CD14-positive monocyte (primary cell): ENCODE data around the gene BDH1. TPM values are rescaled to one million over a fixed set of nuclear protein-coding genes. Genes with fewer than 3 reads are reported as not detected.

Source experiments
- DNase-seq, 3 donors: peaks; one replicate each; pipeline ENCODE4 v3.0.0-alpha.2; 2011 to 2022
- H2AFZ ChIP-seq: 2 replicates; pipeline ENCODE4 v1.6.0; 2012; ENCODE audit warnings: mild to moderate bottlenecking, low read depth, low read length, inconsistent platforms; ENCODE audit not compliant: insufficient read depth, poor library complexity, severe bottlenecking
- H3K27ac ChIP-seq, 2 donors: 1 replicate in 1 of 2; 2 replicates in 1 of 2; pipeline ENCODE4 v1.5.1; 2012 to 2013; ENCODE audit warnings: low read length in 2 of 2, control low read depth in 1 of 2, inconsistent platforms in 1 of 2, low read depth in 1 of 2, mild to moderate bottlenecking in 1 of 2
- H3K27me3 ChIP-seq, 2 donors: one replicate each; pipeline versions ENCODE4 v1.6.0 to v1.6.1; 2011 to 2013; ENCODE audit warnings: low read length in 2 of 2; ENCODE audit not compliant: control insufficient read depth in 2 of 2, insufficient read depth in 2 of 2
- H3K36me3 ChIP-seq, 2 donors: replicated peaks in 1 of 2; 1 replicate in 1 of 2; 2 replicates in 1 of 2; pipeline versions ENCODE4 v1.5.1 to v1.6.1; 2012 to 2013; ENCODE audit warnings: low read length in 2 of 2, control low read depth in 1 of 2, inconsistent platforms in 1 of 2, mild to moderate bottlenecking in 1 of 2; ENCODE audit not compliant: insufficient read depth in 2 of 2, control insufficient read depth in 1 of 2
- H3K4me1 ChIP-seq, 2 donors: 1 replicate in 1 of 2; 2 replicates in 1 of 2; pipeline versions ENCODE4 v1.5.1 to v1.6.1; 2012 to 2013; ENCODE audit warnings: low read length in 2 of 2, control low read depth in 1 of 2, inconsistent platforms in 1 of 2, mild to moderate bottlenecking in 1 of 2, moderate library complexity in 1 of 2; ENCODE audit not compliant: insufficient read depth in 2 of 2, control insufficient read depth in 1 of 2
- H3K4me2 ChIP-seq: replicated peaks from 2 replicates; pipeline ENCODE3; 2012; ENCODE audit warnings: low read length, moderate library complexity, mild to moderate bottlenecking; ENCODE audit not compliant: poor library complexity, severe bottlenecking; ENCODE audit errors: extremely low read depth
- H3K4me3 ChIP-seq, 3 experiments: fragments of 200-600 bp in 1 of 3; sonication (generic) in 1 of 3; replicated peaks in 1 of 3; 1 replicate in 2 of 3; 2 replicates in 1 of 3; pipeline ENCODE4 v1.5.1; 2011 to 2013; ENCODE audit warnings: low read length in 3 of 3, mild to moderate bottlenecking in 3 of 3, control low read depth in 2 of 3, low read depth in 2 of 3, inconsistent platforms in 1 of 3, moderate library complexity in 1 of 3
- H3K79me2 ChIP-seq: 2 replicates; pipeline ENCODE4 v1.6.0; 2012; ENCODE audit warnings: mild to moderate bottlenecking, control low read depth, inconsistent platforms, low read length, moderate library complexity; ENCODE audit not compliant: insufficient read depth
- H3K9ac ChIP-seq: 2 replicates; pipeline ENCODE4 v1.6.0; 2017; ENCODE audit warnings: low read length, mild to moderate bottlenecking; ENCODE audit not compliant: insufficient read depth, poor library complexity, severe bottlenecking
- H3K9me3 ChIP-seq, 2 donors: replicated peaks in 1 of 2; 1 replicate in 1 of 2; 2 replicates in 1 of 2; pipeline versions ENCODE4 v1.5.1 to v1.6.1; 2012 to 2013; ENCODE audit warnings: low read length in 2 of 2, control low read depth in 1 of 2; ENCODE audit not compliant: control insufficient read depth in 1 of 2, insufficient read depth in 1 of 2
- H4K20me1 ChIP-seq: 2 replicates; pipeline ENCODE4 v1.6.0; 2012; ENCODE audit warnings: mild to moderate bottlenecking, low read length, control low read depth, moderate library complexity; ENCODE audit not compliant: insufficient read depth
- H3K27ac Mint-ChIP-seq, 7 donors: one replicate each; pipeline ENCODE4 v1.8.0; 2020; ENCODE audit warnings: mild to moderate bottlenecking in 7 of 7, mixed read lengths in 7 of 7, moderate library complexity in 6 of 7, inconsistent platforms in 2 of 7
- H3K27me3 Mint-ChIP-seq, 3 donors: one replicate each; pipeline ENCODE4 v1.8.0; 2021 to 2022; ENCODE audit warnings: low read depth in 3 of 3, mild to moderate bottlenecking in 3 of 3, mixed read lengths in 3 of 3, moderate library complexity in 3 of 3, inconsistent platforms in 1 of 3
- H3K36me3 Mint-ChIP-seq, 2 donors: one replicate each; pipeline ENCODE4 v1.8.0; 2020; ENCODE audit warnings: mixed read lengths in 2 of 2, inconsistent platforms in 1 of 2, mild to moderate bottlenecking in 1 of 2
- H3K4me1 Mint-ChIP-seq: one replicate; pipeline ENCODE4 v1.8.0; 2020; ENCODE audit warnings: mild to moderate bottlenecking, mixed read lengths
- H3K4me3 Mint-ChIP-seq, 2 donors: one replicate each; pipeline ENCODE4 v1.8.0; 2020; ENCODE audit warnings: mild to moderate bottlenecking in 2 of 2, mixed read lengths in 2 of 2, moderate library complexity in 1 of 2
- H3K9me3 Mint-ChIP-seq, 7 donors: one replicate each; pipeline ENCODE4 v1.8.0; 2020 to 2022; ENCODE audit warnings: mixed read lengths in 7 of 7, mild to moderate bottlenecking in 6 of 7, moderate library complexity in 6 of 7, inconsistent platforms in 2 of 7
- WGBS: methylation state at CpG from one replicate; pipeline ENCODE4 v1.1.5; 2013; ENCODE audit warnings: missing lambda C conversion rate; ENCODE audit not compliant: insufficient coverage; 5-methylcytosine and 5-hydroxymethylcytosine counted together
- intact Hi-C, 2 donors: fragments of 100-400 bp; cut with micrococcal nuclease; formaldehyde crosslinking; loops; one replicate each; pipeline versions ENCODE4 v1.15.0 to v1.15.1; 2023
- polyA plus RNA-seq, 3 donors: library from polyadenylated mRNA; depleted of rRNA in 1 of 3; unstranded in 2 of 3; stranded (reverse) in 1 of 3; fragments of 300-500 nt in 2 of 3; fragments of >200 nt in 1 of 3; fragmentation: Illumina TruSeq in 2 of 3; gene quantifications; 1 replicate in 2 of 3; 2 replicates in 1 of 3; pipeline ENCODE4 v1.2.3, GENCODE V29; 2012 to 2021
- TF ChIP-seq, protein P1 (sequence below): fragments of 200-600 bp; IDR thresholded peaks from one replicate; pipeline ENCODE4 v1.8.0; 2022; ENCODE audit warnings: antibody characterized with exemption, mild to moderate bottlenecking

BDH1 gene
- polyA plus RNA-seq, 3 donors, result 2.8 to 5.3 (median 5.2) TPM

DNA sequence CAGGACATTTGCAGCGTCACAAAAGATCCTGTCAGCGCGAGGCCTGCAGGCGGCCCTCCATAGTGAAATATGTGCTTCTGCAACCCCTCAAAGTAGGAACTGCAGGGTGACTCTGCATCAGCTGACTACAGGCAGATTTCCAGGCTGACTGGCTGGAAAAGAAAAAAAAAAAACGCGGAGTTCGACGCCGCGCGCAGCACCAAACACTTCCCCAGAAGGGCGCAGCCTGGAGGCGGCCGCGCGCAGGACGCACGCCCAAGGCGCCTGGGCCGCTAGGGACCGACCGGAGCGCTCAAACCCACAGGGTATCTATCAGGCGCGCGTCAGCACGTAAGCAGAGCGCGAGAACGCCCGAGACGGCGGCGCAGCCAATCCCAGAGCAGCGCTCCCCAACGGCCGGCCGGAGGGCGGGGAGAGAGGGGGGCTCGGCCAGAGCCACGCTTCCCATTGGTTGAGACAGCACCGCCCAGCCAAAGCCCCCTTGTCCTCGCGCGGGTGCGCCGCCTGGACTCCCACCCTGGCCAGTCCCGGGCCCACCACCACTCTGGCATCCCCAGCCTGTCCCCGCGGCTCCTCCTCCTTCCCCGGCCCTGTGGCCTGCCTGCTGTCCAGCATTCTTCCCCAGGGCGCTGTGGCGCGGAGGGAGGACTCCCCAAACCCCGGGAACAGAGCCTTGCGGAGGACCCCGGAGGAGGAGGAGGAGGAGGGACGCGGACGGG is 1.0 kb downstream of the BDH1 start:
- Mint-ChIP-seq H3K9me3 (peaks cover 0 to 4% (median 0%) of the 10 kb centered on the region in 7 donors), H3K27ac (peak overlapping the region; percentile 94 to 98 (median 95)), H3K27me3 (peaks cover 9 to 24% (median 18%) of the 10 kb centered on the region in 3 donors), H3K4me3 (peak overlapping the region; percentile 88 to 93), H3K4me1 (peaks cover 21% of the 10 kb centered on the region), H3K36me3 (no peaks in the 10 kb centered on the region)
- H3K27me3 ChIP-seq, result peaks cover 0 to 11% of the 10 kb centered on the region in 2 donors
- H3K4me1 ChIP-seq, result peaks cover 18 to 26% of the 10 kb centered on the region in 2 donors
- no peaks in the 10 kb centered on the region for H3K36me3 ChIP-seq
- peak overlapping the region; percentile 80 to 93 for H3K27ac ChIP-seq
- intact Hi-C loops, result no loop called here
- peak overlapping the region; percentile 100 for H2AFZ ChIP-seq
- no peaks in the 10 kb centered on the region for H4K20me1 ChIP-seq
- TF ChIP-seq, protein P1, sequence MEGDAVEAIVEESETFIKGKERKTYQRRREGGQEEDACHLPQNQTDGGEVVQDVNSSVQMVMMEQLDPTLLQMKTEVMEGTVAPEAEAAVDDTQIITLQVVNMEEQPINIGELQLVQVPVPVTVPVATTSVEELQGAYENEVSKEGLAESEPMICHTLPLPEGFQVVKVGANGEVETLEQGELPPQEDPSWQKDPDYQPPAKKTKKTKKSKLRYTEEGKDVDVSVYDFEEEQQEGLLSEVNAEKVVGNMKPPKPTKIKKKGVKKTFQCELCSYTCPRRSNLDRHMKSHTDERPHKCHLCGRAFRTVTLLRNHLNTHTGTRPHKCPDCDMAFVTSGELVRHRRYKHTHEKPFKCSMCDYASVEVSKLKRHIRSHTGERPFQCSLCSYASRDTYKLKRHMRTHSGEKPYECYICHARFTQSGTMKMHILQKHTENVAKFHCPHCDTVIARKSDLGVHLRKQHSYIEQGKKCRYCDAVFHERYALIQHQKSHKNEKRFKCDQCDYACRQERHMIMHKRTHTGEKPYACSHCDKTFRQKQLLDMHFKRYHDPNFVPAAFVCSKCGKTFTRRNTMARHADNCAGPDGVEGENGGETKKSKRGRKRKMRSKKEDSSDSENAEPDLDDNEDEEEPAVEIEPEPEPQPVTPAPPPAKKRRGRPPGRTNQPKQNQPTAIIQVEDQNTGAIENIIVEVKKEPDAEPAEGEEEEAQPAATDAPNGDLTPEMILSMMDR, result peak; percentile 64
- peak overlapping the region; percentile 82 for H3K9ac ChIP-seq
- no peaks in the 10 kb centered on the region for H3K9me3 ChIP-seq
- peak overlapping the region; percentile 100 for H3K4me2 ChIP-seq
- peak overlapping the region; percentile 65 to 99 (median 76) for H3K4me3 ChIP-seq
- peaks cover 44% of the 10 kb centered on the region for H3K79me2 ChIP-seq
- under 1% methylated on average over 55 of the region's 60 CpGs for WGBS
- DNase-seq, result peak; percentile 95 to 97 (median 96)

DNA sequence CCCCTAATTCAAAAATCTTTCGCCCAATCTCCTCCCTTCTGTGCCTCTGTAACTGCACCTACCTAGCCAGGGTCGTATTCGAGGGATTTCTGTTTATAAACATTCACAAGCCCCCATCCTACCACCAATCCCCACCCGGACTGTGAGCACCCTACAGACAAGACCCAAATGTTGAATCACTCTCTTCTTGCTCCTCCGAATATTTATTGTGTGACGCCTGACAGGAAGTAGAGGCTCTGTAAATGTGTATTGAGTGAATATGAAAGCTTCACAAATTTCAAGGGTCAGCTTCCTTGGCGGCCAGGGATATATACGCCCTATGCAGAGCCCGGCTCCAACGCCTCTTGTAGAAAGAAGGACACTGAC is 1.6 kb downstream of the BDH1 start:
- H3K9ac ChIP-seq, result peak overlapping the region; percentile 82
- peak overlapping the region; percentile 100 for H3K4me2 ChIP-seq
- Mint-ChIP-seq H3K9me3 (peaks cover 0 to 4% (median 0%) of the 10 kb centered on the region in 7 donors), H3K27me3 (peaks cover 9 to 19% (median 15%) of the 10 kb centered on the region in 3 donors), H3K4me3 (peak overlapping the region; percentile 88 to 91), H3K4me1 (peaks cover 21% of the 10 kb centered on the region), H3K36me3 (no peaks in the 10 kb centered on the region), H3K27ac (peak overlapping the region; percentile 94 to 98 (median 95))
- no peaks in the 10 kb centered on the region for H3K9me3 ChIP-seq
- H3K27ac ChIP-seq, result peak overlapping the region; percentile 80 to 93
- H3K27me3 ChIP-seq, result peaks cover 0 to 6% of the 10 kb centered on the region in 2 donors
- intact Hi-C loops, result no loop called here
- TF ChIP-seq, protein P1, result no peak
- H3K36me3 ChIP-seq, result no peaks in the 10 kb centered on the region
- peaks cover 18 to 26% of the 10 kb centered on the region in 2 donors for H3K4me1 ChIP-seq
- H3K4me3 ChIP-seq, result peak overlapping the region; percentile 43 to 99 (median 65)
- no peaks in the 10 kb centered on the region for H4K20me1 ChIP-seq
- DNase-seq, result no peak
- peak overlapping the region; percentile 100 for H2AFZ ChIP-seq
- WGBS, result 38% methylated on average over 7 of the region's 10 CpGs
- H3K79me2 ChIP-seq, result peaks cover 48% of the 10 kb centered on the region
